NCI-H69 (cell line): Measurements from ENCODE around the gene DEPDC5.

Source experiments
- DNase-seq: peaks from one replicate; lab custom pipeline; 2025; lab: John Stamatoyannopoulos, UW

DEPDC5 gene

GRCh38 chr22:31950226-31950625 is 196.4 kb downstream of the DEPDC5 start:
- DNase-seq, result no peak

GRCh38 chr22:31951194-31952093 is 197.6 kb downstream of the DEPDC5 start:
- no peak for DNase-seq

GRCh38 chr22:31952094-31952401 is 198.2 kb downstream of the DEPDC5 start:
- no peak for DNase-seq

- no peak for DNase-seq
Observed at GRCh38 chr22:31952472-31952871, 198.7 kb downstream of the DEPDC5 start.

GRCh38 chr22:31953261-31953660 is 199.4 kb downstream of the DEPDC5 start:
- no peak for DNase-seq

GRCh38 chr22:31954535-31955523 is 201.0 kb downstream of the DEPDC5 start:
- no peak for DNase-seq

- DNase-seq, result no peak
Observed at GRCh38 chr22:31956360-31956759, 202.5 kb downstream of the DEPDC5 start.
